Glutamatergic neuron (in vitro differentiated cells): ENCODE results near the gene CRYZL1. TPM values are rescaled to one million over a fixed set of nuclear protein-coding genes. Genes with fewer than 3 reads are reported as not detected.
"Not testable (repeated sequence)": the region's sequence is repeated elsewhere in the genome, so short reads cannot be mapped to it uniquely, and the experiment has no call there.

Source experiments
- DNase-seq: peaks from one replicate; pipeline ENCODE4 v3.0.0; 2022
- H3K27ac Mint-ChIP-seq: one replicate; pipeline ENCODE4 v1.8.0; 2020; ENCODE audit warnings: mild to moderate bottlenecking, mixed read lengths, inconsistent platforms; ENCODE audit not compliant: unreplicated experiment
- H3K27me3 Mint-ChIP-seq: one replicate; pipeline ENCODE4 v1.8.0; 2020; ENCODE audit warnings: mild to moderate bottlenecking, moderate library complexity, mixed read lengths, inconsistent platforms; ENCODE audit not compliant: unreplicated experiment
- H3K36me3 Mint-ChIP-seq: one replicate; pipeline ENCODE4 v1.8.0; 2020; ENCODE audit warnings: mild to moderate bottlenecking, mixed read lengths, inconsistent platforms; ENCODE audit not compliant: unreplicated experiment
- H3K4me1 Mint-ChIP-seq: one replicate; pipeline ENCODE4 v1.8.0; 2020; ENCODE audit warnings: mild to moderate bottlenecking, low read depth, mixed read lengths, inconsistent platforms; ENCODE audit not compliant: unreplicated experiment
- H3K4me3 Mint-ChIP-seq: one replicate; pipeline ENCODE4 v1.8.0; 2020; ENCODE audit warnings: mild to moderate bottlenecking, mixed read lengths, inconsistent platforms; ENCODE audit not compliant: unreplicated experiment
- H3K9me3 Mint-ChIP-seq: one replicate; pipeline ENCODE4 v1.8.0; 2020; ENCODE audit warnings: mild to moderate bottlenecking, moderate library complexity, mixed read lengths, inconsistent platforms; ENCODE audit not compliant: unreplicated experiment
- CTCF ChIP-seq: fragments of 200-600 bp; sonication (generic); IDR thresholded peaks from one replicate; pipeline ENCODE4 v1.5.0; 2021; ENCODE audit not compliant: partially characterized antibody, unreplicated experiment
- total RNA-seq: library from RNA; stranded (reverse); fragmentation: NEBNext Ultra II Directional; extraction: Animal tissue kit (Norgen Biotek cat#: 25700); gene quantifications from one replicate; pipeline ENCODE4 v1.2.1, GENCODE V29; 2021; ENCODE audit not compliant: unreplicated experiment

The CRYZL1 gene
- total RNA-seq, 1 donor from 2014 or later: 50.3 TPM

- H3K9me3 Mint-ChIP-seq: no peaks in the 10 kb centered on the region
- peaks cover 1% of the 10 kb centered on the region for H3K27me3 Mint-ChIP-seq
- no peak overlapping the region for H3K4me3 Mint-ChIP-seq
- H3K27ac Mint-ChIP-seq: no peak overlapping the region
- DNase-seq: no peak
- no peaks in the 10 kb centered on the region for H3K36me3 Mint-ChIP-seq
- TF ChIP-seq CTCF: no peak
- H3K4me1 Mint-ChIP-seq: no peaks in the 10 kb centered on the region
These were observed 62.5 kb downstream of the CRYZL1 start for GRCh38 chr21:33578959-33579542.

GRCh38 chr21:33578214-33578613 is 63.3 kb downstream of the CRYZL1 start:
- Mint-ChIP-seq H3K4me1 (no peaks in the 10 kb centered on the region), H3K9me3 (no peaks in the 10 kb centered on the region), H3K36me3 (no peaks in the 10 kb centered on the region), H3K4me3 (no peak overlapping the region), H3K27me3 (peaks cover 1% of the 10 kb centered on the region), H3K27ac (no peak overlapping the region)
- no peak for TF ChIP-seq CTCF
- no peak for DNase-seq

- not testable (repeated sequence) for H3K27ac Mint-ChIP-seq, DNase-seq, H3K4me1 Mint-ChIP-seq, H3K36me3 Mint-ChIP-seq, H3K9me3 Mint-ChIP-seq, H3K4me3 Mint-ChIP-seq, H3K27me3 Mint-ChIP-seq
These were observed 64.8 kb downstream of the CRYZL1 start for GRCh38 chr21:33576741-33577141.

GRCh38 chr21:33572350-33572749 is 69.2 kb downstream of the CRYZL1 start:
- Mint-ChIP-seq H3K4me1 (no peaks in the 10 kb centered on the region), H3K36me3 (no peaks in the 10 kb centered on the region), H3K4me3 (no peak overlapping the region), H3K27me3 (no peaks in the 10 kb centered on the region), H3K9me3 (no peaks in the 10 kb centered on the region), H3K27ac (no peak overlapping the region)
- DNase-seq: no peak
- no peak for TF ChIP-seq CTCF

- Mint-ChIP-seq H3K36me3 (no peaks in the 10 kb centered on the region), H3K9me3 (no peaks in the 10 kb centered on the region), H3K27ac (no peak overlapping the region), H3K4me1 (no peaks in the 10 kb centered on the region), H3K4me3 (no peak overlapping the region), H3K27me3 (no peaks in the 10 kb centered on the region)
- TF ChIP-seq CTCF: no peak
- DNase-seq: no peak
These were observed 71.5 kb downstream of the CRYZL1 start for GRCh38 chr21:33569991-33570390.

- H3K36me3 Mint-ChIP-seq: no peaks in the 10 kb centered on the region
- no peaks in the 10 kb centered on the region for H3K9me3 Mint-ChIP-seq
- no peaks in the 10 kb centered on the region for H3K27me3 Mint-ChIP-seq
- DNase-seq: no peak
- no peaks in the 10 kb centered on the region for H3K4me1 Mint-ChIP-seq
- H3K4me3 Mint-ChIP-seq: no peak overlapping the region
- no peak overlapping the region for H3K27ac Mint-ChIP-seq
- TF ChIP-seq CTCF: no peak
These were observed 73.1 kb downstream of the CRYZL1 start for GRCh38 chr21:33568448-33568847.
